ENCODE data around the gene SLC46A1.

SLC46A1 gene

DNA sequence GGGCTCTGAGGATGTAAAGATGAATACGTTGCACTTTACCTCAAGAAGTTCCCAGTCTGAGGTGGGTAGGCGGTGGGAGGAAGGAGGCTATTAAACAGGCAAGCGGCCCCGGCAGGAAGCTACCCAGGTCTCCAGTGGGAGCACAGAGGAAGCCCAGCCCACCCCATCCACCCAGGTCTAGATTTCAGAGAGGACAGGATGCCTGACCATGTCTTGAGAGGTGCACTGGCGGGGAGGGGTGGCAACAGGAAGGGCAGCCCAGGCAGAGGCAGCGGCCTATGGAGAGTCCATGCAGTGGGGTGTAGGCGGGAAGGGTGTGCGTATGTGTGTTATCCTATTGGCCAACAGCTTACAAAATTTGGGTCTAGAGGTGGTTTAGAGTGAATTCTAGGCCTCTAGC, 20.6 kb downstream of the SLC46A1 start:
- H2AFZ ChIP-seq (ENCODE audit: low read depth, low read length, severe bottlenecking) = no peak overlapping the region
- H3K9me3 ChIP-seq (ENCODE audit: insufficient read depth, low read length) = no peaks in the 10 kb centered on the region
- H4K20me1 ChIP-seq (ENCODE audit: low read depth, low read length) = no peaks in the 10 kb centered on the region
- no peak for TF ChIP-seq EZH2phosphoT487 (conservative IDR thresholded peaks at IDR 0.05; ENCODE audit: low read length)
- TF ChIP-seq, protein P1, sequence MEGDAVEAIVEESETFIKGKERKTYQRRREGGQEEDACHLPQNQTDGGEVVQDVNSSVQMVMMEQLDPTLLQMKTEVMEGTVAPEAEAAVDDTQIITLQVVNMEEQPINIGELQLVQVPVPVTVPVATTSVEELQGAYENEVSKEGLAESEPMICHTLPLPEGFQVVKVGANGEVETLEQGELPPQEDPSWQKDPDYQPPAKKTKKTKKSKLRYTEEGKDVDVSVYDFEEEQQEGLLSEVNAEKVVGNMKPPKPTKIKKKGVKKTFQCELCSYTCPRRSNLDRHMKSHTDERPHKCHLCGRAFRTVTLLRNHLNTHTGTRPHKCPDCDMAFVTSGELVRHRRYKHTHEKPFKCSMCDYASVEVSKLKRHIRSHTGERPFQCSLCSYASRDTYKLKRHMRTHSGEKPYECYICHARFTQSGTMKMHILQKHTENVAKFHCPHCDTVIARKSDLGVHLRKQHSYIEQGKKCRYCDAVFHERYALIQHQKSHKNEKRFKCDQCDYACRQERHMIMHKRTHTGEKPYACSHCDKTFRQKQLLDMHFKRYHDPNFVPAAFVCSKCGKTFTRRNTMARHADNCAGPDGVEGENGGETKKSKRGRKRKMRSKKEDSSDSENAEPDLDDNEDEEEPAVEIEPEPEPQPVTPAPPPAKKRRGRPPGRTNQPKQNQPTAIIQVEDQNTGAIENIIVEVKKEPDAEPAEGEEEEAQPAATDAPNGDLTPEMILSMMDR (IDR thresholded peaks at IDR 0.05; ENCODE audit: insufficient read depth, low read length, poor library complexity, severe bottlenecking) = no peak
- H3K79me2 ChIP-seq (ENCODE audit: insufficient read depth, low read length) = no peaks in the 10 kb centered on the region
- H3K4me3 ChIP-seq (ENCODE audit: insufficient read depth, low read length, poor library complexity, severe bottlenecking) = no peak overlapping the region
- H3K27me3 ChIP-seq (ENCODE audit: low read length) = no peaks in the 10 kb centered on the region
- no peaks in the 10 kb centered on the region for H3F3A ChIP-seq (ENCODE audit: insufficient read depth)
- no peak overlapping the region for H3K27ac ChIP-seq (ENCODE audit: low read depth, low read length)
- H3K4me2 ChIP-seq (ENCODE audit: low read depth, low read length, poor library complexity, severe bottlenecking) = no peak overlapping the region
- no peaks in the 10 kb centered on the region for H3K36me3 ChIP-seq (ENCODE audit: low read length)
- no peaks in the 10 kb centered on the region for H3K9me2 ChIP-seq (replicated peaks; ENCODE audit: insufficient read depth, low read length)
- no peak overlapping the region for H3K9ac ChIP-seq (ENCODE audit: low read length)

DNA sequence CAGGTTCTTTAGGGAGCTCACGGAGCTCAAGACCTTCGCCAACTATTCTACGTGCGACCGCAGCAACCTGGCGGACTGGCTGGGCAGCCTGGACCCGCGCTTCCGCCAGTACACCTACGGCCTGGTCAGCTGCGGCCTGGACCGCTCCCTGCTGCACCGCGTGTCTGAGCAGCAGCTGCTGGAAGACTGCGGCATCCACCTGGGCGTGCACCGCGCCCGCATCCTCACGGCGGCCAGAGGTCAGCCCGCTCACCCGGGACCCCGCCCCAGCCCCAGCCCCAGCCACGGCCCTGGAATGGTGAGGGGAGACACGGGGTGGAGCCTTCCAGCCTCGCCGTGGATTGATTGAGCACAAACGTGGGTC, 21.0 kb downstream of the SLC46A1 start:
- H3K4me3 ChIP-seq (ENCODE audit: insufficient read depth, low read length, poor library complexity, severe bottlenecking) = no peak overlapping the region
- H3K9ac ChIP-seq (ENCODE audit: low read length) = 0 out of 2 replicates have a peak overlapping the region, but pooled peaks have one; percentile 21
- no peak overlapping the region for H3K27ac ChIP-seq (ENCODE audit: low read depth, low read length)
- TF ChIP-seq EZH2phosphoT487 (conservative IDR thresholded peaks at IDR 0.05; ENCODE audit: low read length) = no peak
- TF ChIP-seq, protein P1 (IDR thresholded peaks at IDR 0.05; ENCODE audit: insufficient read depth, low read length, poor library complexity, severe bottlenecking) = no peak
- H3K27me3 ChIP-seq (ENCODE audit: low read length) = no peaks in the 10 kb centered on the region
- no peaks in the 10 kb centered on the region for H4K20me1 ChIP-seq (ENCODE audit: low read depth, low read length)
- H3F3A ChIP-seq (ENCODE audit: insufficient read depth) = no peaks in the 10 kb centered on the region
- no peaks in the 10 kb centered on the region for H3K79me2 ChIP-seq (ENCODE audit: insufficient read depth, low read length)
- no peaks in the 10 kb centered on the region for H3K36me3 ChIP-seq (ENCODE audit: low read length)
- no peaks in the 10 kb centered on the region for H3K9me3 ChIP-seq (ENCODE audit: insufficient read depth, low read length)
- H2AFZ ChIP-seq (ENCODE audit: low read depth, low read length, severe bottlenecking) = peak overlapping the region; percentile 54
- no peaks in the 10 kb centered on the region for H3K9me2 ChIP-seq (replicated peaks; ENCODE audit: insufficient read depth, low read length)
- H3K4me2 ChIP-seq (ENCODE audit: low read depth, low read length, poor library complexity, severe bottlenecking) = peak overlapping the region; percentile 29

DNA sequence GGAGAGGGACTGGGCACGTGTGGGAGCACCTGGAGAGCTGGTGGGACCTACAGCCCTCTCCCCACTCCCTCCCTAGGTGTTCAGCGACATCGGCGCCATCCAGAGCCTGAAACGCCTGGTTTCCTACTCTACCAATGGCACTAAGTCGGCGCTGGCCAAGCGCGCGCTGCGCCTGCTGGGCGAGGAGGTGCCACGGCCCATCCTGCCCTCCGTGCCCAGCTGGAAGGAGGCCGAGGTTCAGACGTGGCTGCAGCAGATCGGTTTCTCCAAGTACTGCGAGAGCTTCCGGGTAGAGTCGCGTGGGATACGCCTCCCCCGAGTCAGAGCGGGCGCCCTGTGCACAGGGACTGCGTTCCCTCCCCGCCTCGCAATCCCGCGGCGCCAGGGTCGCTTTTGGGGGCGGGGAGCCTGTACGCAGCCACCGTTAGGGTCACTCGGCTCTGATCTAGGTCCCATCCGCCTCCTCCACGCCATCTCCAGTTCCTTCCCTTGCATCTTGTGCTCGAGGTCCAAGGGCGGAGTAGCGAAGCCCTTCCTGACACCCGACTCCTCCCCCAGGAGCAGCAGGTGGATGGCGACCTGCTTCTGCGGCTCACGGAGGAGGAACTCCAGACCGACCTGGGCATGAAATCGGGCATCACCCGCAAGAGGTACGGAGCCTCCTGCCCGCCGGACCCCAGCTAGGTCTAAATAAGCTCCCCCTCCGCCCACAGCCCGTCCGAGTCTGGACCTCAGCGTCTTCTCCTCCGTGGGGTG, 21.6 kb downstream of the SLC46A1 start:
- H3K79me2 ChIP-seq (ENCODE audit: insufficient read depth, low read length) = no peaks in the 10 kb centered on the region
- H4K20me1 ChIP-seq (ENCODE audit: low read depth, low read length) = no peaks in the 10 kb centered on the region
- no peaks in the 10 kb centered on the region for H3K27me3 ChIP-seq (ENCODE audit: low read length)
- peak overlapping the region; percentile 54 for H2AFZ ChIP-seq (ENCODE audit: low read depth, low read length, severe bottlenecking)
- H3K9me2 ChIP-seq (replicated peaks; ENCODE audit: insufficient read depth, low read length) = no peaks in the 10 kb centered on the region
- no peaks in the 10 kb centered on the region for H3K36me3 ChIP-seq (ENCODE audit: low read length)
- no peak overlapping the region for H3K4me3 ChIP-seq (ENCODE audit: insufficient read depth, low read length, poor library complexity, severe bottlenecking)
- H3F3A ChIP-seq (ENCODE audit: insufficient read depth) = no peaks in the 10 kb centered on the region
- peak overlapping the region; percentile 29 for H3K4me2 ChIP-seq (ENCODE audit: low read depth, low read length, poor library complexity, severe bottlenecking)
- no peaks in the 10 kb centered on the region for H3K9me3 ChIP-seq (ENCODE audit: insufficient read depth, low read length)
- TF ChIP-seq, protein P1 (IDR thresholded peaks at IDR 0.05; ENCODE audit: insufficient read depth, low read length, poor library complexity, severe bottlenecking) = no peak
- H3K27ac ChIP-seq (ENCODE audit: low read depth, low read length) = no peak overlapping the region
- H3K9ac ChIP-seq (ENCODE audit: low read length) = 0 out of 2 replicates have a peak overlapping the region, but pooled peaks have one; percentile 21
